SU-DHL-6 (cell line): ENCODE data around the gene TRPT1.

Source experiments
- H2AFZ ChIP-seq: fragments of 200-600 bp; sonication (generic); 2 replicates; pipeline ENCODE4 v1.6.1; 2014; ENCODE audit warnings: low read depth, mild to moderate bottlenecking, moderate library complexity, mixed read lengths, antibody characterized with exemption, low read length; ENCODE audit not compliant: severe bottlenecking
- H3F3A ChIP-seq: fragments of 200-600 bp; shearing (Covaris generic); 2 replicates; pipeline ENCODE4 v1.6.0; 2016; ENCODE audit warnings: antibody characterized with exemption, mild to moderate bottlenecking; ENCODE audit not compliant: insufficient read depth
- H3K27ac ChIP-seq: fragments of 200-600 bp; sonication (generic); 2 replicates; pipeline ENCODE4 v1.5.1; 2016; ENCODE audit warnings: low read depth, mild to moderate bottlenecking, low read length, moderate library complexity, mixed read lengths
- H3K27me3 ChIP-seq: fragments of 200-600 bp; sonication (generic), shearing (Covaris generic); 2 replicates; pipeline ENCODE4 v1.6.0; 2014; ENCODE audit warnings: mild to moderate bottlenecking, low read length
- H3K36me3 ChIP-seq: fragments of 200-600 bp; sonication (generic); 2 replicates; pipeline ENCODE4 v1.6.1; 2014; ENCODE audit warnings: mild to moderate bottlenecking, low read length, mixed read lengths
- H3K4me2 ChIP-seq: fragments of 300-600, 200-600 bp; shearing (Covaris generic), sonication (generic); 2 replicates; pipeline ENCODE4 v1.6.0; 2014; ENCODE audit warnings: low read length, low read depth, mild to moderate bottlenecking; ENCODE audit not compliant: poor library complexity, severe bottlenecking
- H3K4me3 ChIP-seq: fragments of 200-600 bp; sonication (generic); 2 replicates; pipeline ENCODE4 v1.5.1; 2014; ENCODE audit warnings: antibody characterized with exemption, low read length, mild to moderate bottlenecking, mixed read lengths; ENCODE audit not compliant: insufficient read depth, poor library complexity, severe bottlenecking
- H3K79me2 ChIP-seq: fragments of 200-600 bp; sonication (generic); 2 replicates; pipeline ENCODE4 v1.6.1; 2014; ENCODE audit warnings: mild to moderate bottlenecking, low read length, moderate library complexity; ENCODE audit not compliant: insufficient read depth
- H3K9ac ChIP-seq: fragments of 200-600 bp; sonication (generic); 2 replicates; pipeline ENCODE4 v1.7.0; 2014; ENCODE audit warnings: mild to moderate bottlenecking, low read length
- H3K9me2 ChIP-seq: fragments of 200-600 bp; sonication (generic); replicated peaks from 2 replicates; pipeline ENCODE4 v1.6.1; 2014; ENCODE audit warnings: low read length; ENCODE audit not compliant: insufficient read depth
- H3K9me3 ChIP-seq: fragments of 200-600 bp; sonication (generic); 2 replicates; pipeline ENCODE4 v1.6.1; 2014; ENCODE audit warnings: low read length, mixed read lengths; ENCODE audit not compliant: insufficient read depth
- H4K20me1 ChIP-seq: fragments of 200-600 bp; sonication (generic); 2 replicates; pipeline ENCODE4 v1.6.1; 2014; ENCODE audit warnings: low read depth, mild to moderate bottlenecking, antibody characterized with exemption, low read length, moderate library complexity, mixed read lengths
- EZH2phosphoT487 ChIP-seq: fragments of 200-600 bp; sonication (generic), shearing (Covaris generic); conservative IDR thresholded peaks from 2 replicates; pipeline ENCODE4 v1.6.1; 2018; ENCODE audit warnings: mild to moderate bottlenecking, antibody characterized with exemption, low read length, moderate library complexity, mixed read lengths
- TF ChIP-seq, protein P1 (sequence below): fragments of 200-600 bp; sonication (generic); IDR thresholded peaks from one replicate; pipeline ENCODE4 v1.5.1; 2017; ENCODE audit warnings: antibody characterized with exemption, mild to moderate bottlenecking, low read length, moderate library complexity; ENCODE audit not compliant: insufficient read depth, poor library complexity, severe bottlenecking

TRPT1 gene

DNA sequence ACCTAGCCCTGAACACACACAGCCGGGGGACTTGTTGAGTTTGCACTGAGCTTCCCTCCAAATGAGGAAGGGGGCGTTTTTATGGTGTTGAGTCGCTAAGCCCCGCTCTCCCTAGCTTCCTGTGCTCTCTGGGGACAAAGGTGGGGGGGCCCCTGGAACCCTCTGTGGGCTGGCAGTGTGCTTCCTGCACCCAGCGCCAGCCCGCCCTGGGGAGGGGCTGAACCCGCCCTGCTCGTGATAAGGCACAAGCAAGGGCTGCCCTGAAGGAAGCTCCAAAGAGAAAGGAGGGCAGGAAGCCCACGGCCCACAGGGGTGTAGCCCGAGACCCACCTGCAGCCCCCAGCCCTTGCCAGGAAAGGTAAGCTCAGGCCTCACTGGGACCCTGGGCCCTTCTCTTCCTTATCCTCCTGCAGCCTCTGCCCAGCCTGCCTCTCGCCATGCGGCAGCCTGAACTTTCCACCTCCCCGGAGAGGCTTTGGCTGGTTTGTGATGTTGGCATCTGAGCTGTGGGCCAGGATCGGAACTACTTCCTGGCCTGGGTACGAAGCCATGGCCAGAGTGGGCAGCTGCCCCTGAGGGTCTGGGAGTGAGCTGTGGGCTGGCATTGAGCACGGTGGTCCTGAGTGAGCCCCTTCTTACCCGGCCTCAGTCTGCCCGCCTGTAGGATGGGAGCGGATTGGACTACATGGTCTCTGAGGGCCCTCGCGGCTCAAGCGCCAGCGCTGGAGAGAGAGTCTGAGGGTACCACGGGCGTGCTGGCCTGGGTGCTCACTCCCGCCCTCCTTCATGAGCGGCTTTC is 19.3 kb downstream of the TRPT1 start, which contains the start of gene FERMT3:
Gene FERMT3, plus strand, starts transcription at position 265 of the 799 bp plus-strand sequence. CDS start 644 bp downstream, outside the sequence.
- Histone ChIP-seq H3K27me3 (no peaks in the 10 kb centered on the region), H3K9me3 (no peaks in the 10 kb centered on the region), H3K9ac (peak within 1 kb of the TSS; percentile 89), H3K4me3 (peak within 1 kb of the TSS; percentile 72), H3F3A (peaks cover 15% of the 10 kb centered on the region), H3K27ac (peak within 1 kb of the TSS; percentile 86), H3K79me2 (no peaks in the 10 kb centered on the region; the same call in 1 of the 2 replicates), H3K36me3 (no peaks in the 10 kb centered on the region; the same call in 1 of the 2 replicates), H3K9me2 (no peaks in the 10 kb centered on the region), H2AFZ (peak within 1 kb of the TSS; percentile 24), H3K4me2 (peak within 1 kb of the TSS; percentile 97), H4K20me1 (no peaks in the 10 kb centered on the region)
- TF ChIP-seq, protein P1, sequence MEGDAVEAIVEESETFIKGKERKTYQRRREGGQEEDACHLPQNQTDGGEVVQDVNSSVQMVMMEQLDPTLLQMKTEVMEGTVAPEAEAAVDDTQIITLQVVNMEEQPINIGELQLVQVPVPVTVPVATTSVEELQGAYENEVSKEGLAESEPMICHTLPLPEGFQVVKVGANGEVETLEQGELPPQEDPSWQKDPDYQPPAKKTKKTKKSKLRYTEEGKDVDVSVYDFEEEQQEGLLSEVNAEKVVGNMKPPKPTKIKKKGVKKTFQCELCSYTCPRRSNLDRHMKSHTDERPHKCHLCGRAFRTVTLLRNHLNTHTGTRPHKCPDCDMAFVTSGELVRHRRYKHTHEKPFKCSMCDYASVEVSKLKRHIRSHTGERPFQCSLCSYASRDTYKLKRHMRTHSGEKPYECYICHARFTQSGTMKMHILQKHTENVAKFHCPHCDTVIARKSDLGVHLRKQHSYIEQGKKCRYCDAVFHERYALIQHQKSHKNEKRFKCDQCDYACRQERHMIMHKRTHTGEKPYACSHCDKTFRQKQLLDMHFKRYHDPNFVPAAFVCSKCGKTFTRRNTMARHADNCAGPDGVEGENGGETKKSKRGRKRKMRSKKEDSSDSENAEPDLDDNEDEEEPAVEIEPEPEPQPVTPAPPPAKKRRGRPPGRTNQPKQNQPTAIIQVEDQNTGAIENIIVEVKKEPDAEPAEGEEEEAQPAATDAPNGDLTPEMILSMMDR, result no peak
- TF ChIP-seq EZH2phosphoT487, result no peak

DNA sequence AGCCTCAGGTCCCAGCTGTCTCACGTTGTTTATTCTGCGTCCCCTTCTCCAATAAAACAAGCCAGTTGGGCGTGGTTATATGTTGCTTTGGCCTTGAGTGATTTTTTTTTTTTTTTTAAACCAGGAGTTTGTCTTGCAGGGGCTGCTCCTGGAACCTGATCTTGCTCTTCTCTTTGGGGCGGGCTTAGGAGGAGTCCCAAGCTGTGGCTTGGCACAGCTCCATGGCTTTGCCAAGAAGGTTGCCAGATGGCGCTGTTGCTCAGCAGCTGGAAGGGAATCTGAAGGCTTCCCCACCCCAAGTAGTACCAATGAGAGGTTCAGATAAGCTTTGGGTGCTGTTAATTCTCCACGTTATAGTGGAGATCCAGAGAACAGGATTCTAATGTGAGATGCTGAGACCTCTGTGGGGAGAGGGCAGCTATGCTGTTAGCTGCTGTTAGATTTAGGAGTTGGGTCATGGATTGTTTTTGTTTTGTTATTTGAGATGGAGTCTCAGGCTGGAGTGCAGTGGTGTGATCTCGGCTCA is 21.5 kb downstream of the TRPT1 start:
- H3K27ac ChIP-seq, result no peak overlapping the region
- no peaks in the 10 kb centered on the region for H3K9me3 ChIP-seq
- H3K79me2 ChIP-seq, result no peaks in the 10 kb centered on the region; the same call in 1 of the 2 replicates
- no peak overlapping the region for H3K4me3 ChIP-seq
- peaks cover 15% of the 10 kb centered on the region for H3F3A ChIP-seq
- H3K9ac ChIP-seq, result no peak overlapping the region
- no peaks in the 10 kb centered on the region; the same call in none of the 2 replicates for H3K36me3 ChIP-seq
- no peak overlapping the region for H2AFZ ChIP-seq
- no peaks in the 10 kb centered on the region for H4K20me1 ChIP-seq
- no peaks in the 10 kb centered on the region for H3K27me3 ChIP-seq
- H3K4me2 ChIP-seq, result no peak overlapping the region
- H3K9me2 ChIP-seq, result no peaks in the 10 kb centered on the region
- TF ChIP-seq, protein P1, result peak; percentile 53
- TF ChIP-seq EZH2phosphoT487, result no peak

DNA sequence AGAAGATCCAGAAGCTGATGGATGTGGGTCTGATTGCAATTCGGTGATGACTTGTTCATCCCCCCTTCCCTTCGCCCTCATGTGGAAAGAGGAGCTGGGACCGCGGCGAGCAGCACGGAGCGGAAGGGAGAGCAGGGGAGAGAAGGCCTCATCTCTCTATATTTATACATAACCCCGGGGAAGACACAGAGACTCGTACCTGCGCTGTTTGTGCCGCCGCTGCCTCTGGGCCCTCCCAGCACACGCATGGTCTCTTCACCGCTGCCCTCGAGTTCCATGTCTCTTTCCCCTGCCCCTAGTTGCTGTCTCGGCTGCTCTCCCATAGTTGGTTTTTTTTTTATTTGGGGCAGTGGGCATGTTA is 21.9 kb downstream of the TRPT1 start:
- Histone ChIP-seq H3F3A (peaks cover 15% of the 10 kb centered on the region), H3K9ac (no peak overlapping the region), H3K9me3 (no peaks in the 10 kb centered on the region), H3K27ac (no peak overlapping the region), H3K27me3 (no peaks in the 10 kb centered on the region), H4K20me1 (no peaks in the 10 kb centered on the region), H3K4me3 (no peak overlapping the region), H3K9me2 (no peaks in the 10 kb centered on the region), H3K79me2 (no peaks in the 10 kb centered on the region; the same call in 1 of the 2 replicates), H3K4me2 (no peak overlapping the region), H3K36me3 (no peaks in the 10 kb centered on the region; the same call in none of the 2 replicates), H2AFZ (no peak overlapping the region)
- TF ChIP-seq, protein P1, result no peak
- TF ChIP-seq EZH2phosphoT487, result no peak
